ENCODE measurements around the gene TSHZ2. TPM values are rescaled to one million over a fixed set of nuclear protein-coding genes. Genes with fewer than 3 reads are reported as not detected.

The TSHZ2 gene
- total and polyA plus RNA-seq, 2 of the 4 experiments (the other 2 are of a cell fraction): under 0.01 to 0.02 TPM

DNA sequence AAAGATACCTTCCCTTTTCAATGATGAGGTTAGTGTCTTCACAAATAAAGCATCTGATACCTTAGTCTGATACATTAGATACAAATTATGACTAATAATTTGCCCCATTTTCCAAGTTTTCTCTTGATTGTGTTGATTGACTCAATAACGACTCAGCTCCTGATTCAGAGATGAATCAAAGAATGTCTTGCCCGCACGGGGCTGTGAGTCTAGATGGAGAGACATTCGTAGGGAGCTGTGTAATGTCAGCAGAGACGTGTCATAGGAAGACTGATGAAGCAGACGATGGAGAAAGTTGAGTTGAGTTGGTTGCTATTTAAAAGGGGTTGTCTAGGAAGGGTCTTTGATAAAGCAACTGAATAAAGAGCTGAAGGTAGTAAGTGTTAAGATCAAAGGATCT is 78.2 kb downstream of the TSHZ2 start:
- BruUV-seq (replicated peaks): no TSS peak
- Histone ChIP-seq H4K20me1 (ENCODE audit: insufficient read depth, low read length) (no peaks in the 10 kb centered on the region), H3K9ac (ENCODE audit: low read depth, low read length) (no peak overlapping the region), H2BK5ac (ENCODE audit: low read depth, low read length, poor library complexity, severe bottlenecking) (no peak overlapping the region), H2AK9ac (replicated peaks; ENCODE audit: low read depth, low read length, poor library complexity) (no peak overlapping the region), H3K14ac (replicated peaks; ENCODE audit: low read depth, low read length) (no peak overlapping the region), H4K8ac (ENCODE audit: low read depth in 2 of 2, low read length in 2 of 2) (no peak overlapping the region), H4K91ac (ENCODE audit: insufficient read depth, low read depth, low read length) (no peak overlapping the region), H3K9me1 (ENCODE audit: insufficient read depth, low read length) (no peaks in the 10 kb centered on the region), H3K4me3 (ENCODE audit: insufficient read depth, low read depth, low read length) (no peak overlapping the region), H3K27me3 (ENCODE audit: control insufficient read depth, insufficient read depth, low read length) (no peaks in the 10 kb centered on the region), H2AK5ac (ENCODE audit: low read depth, low read length) (no peak overlapping the region), H3K9me3 (ENCODE audit: control insufficient read depth, insufficient read depth, low read length) (no peaks in the 10 kb centered on the region; the same call in 1 of the 2 replicates), H3K23ac (ENCODE audit: low read depth, low read length) (no peak overlapping the region), H2BK15ac (ENCODE audit: low read depth, low read length) (no peak overlapping the region), H3K56ac (ENCODE audit: extremely low read depth, insufficient read depth, low read length) (no peak overlapping the region), H2AFZ (replicated peaks; ENCODE audit: low read length, poor library complexity) (no peak overlapping the region), H3K79me1 (ENCODE audit: low read depth in 1 of 2, low read length in 2 of 2) (no peaks in the 10 kb centered on the region), H3K4me2 (ENCODE audit: low read depth, low read length) (no peak overlapping the region), H3K36me3 (ENCODE audit: control insufficient read depth, insufficient read depth, low read length) (no peaks in the 10 kb centered on the region), H4K5ac (ENCODE audit: low read depth, low read length) (no peak overlapping the region), H2BK20ac (ENCODE audit: low read depth, low read length) (no peak overlapping the region), H3K18ac (ENCODE audit: low read depth, low read length) (no peak overlapping the region), H2BK120ac (ENCODE audit: low read depth, low read length) (no peak overlapping the region), H3K27ac (ENCODE audit: insufficient read depth, low read length) (no peak overlapping the region), H3K4me1 (ENCODE audit: control insufficient read depth, insufficient read depth, low read length) (no peaks in the 10 kb centered on the region), H3K4ac (ENCODE audit: low read depth, low read length) (no peak overlapping the region)
- intact Hi-C loops (cut with micrococcal nuclease): no loop called here
- in situ Hi-C loops (cut with MboI; ENCODE audit: low sequenced_read_pairs): no loop called here
- CTCF ChIA-PET: no interaction called here
- WGBS, 2 experiments (ENCODE audit: extremely low coverage in 2 of 2, insufficient read length in 1 of 2): 17% methylated on average over 4 of the region's 6 CpGs; no CpG with 5 or more reads in 1 of the 2 experiments
- dilution Hi-C loops (cut with HindIII; ENCODE audit: low sequenced_read_pairs, unreplicated experiment): no loop called here
- ATAC-seq (ENCODE audit: low read depth) (no peak), DNase-seq (no peak)
- POLR2A ChIA-PET (ENCODE audit: unreplicated experiment): no interaction called here
- no peak for TF ChIP-seq RFX5 (IDR thresholded peaks at IDR 0.05; ENCODE audit: low read depth, low read length)

Data from IMR-90 (cell line).